K562 (cell line): ENCODE results near the gene VWDE. TPM values are rescaled to one million over a fixed set of nuclear protein-coding genes. Genes with fewer than 3 reads are reported as not detected.

Experiments
- ATAC-seq: fragments of 200-7000 bp; cut with Tn5 transposase; 3 replicates; pipeline ENCODE4 v1.9.1; 2020; ENCODE audit warnings: moderate library complexity
- BruUV-seq: library from RNA; stranded (reverse); fragments of 400-500 nt; replicated peaks from 2 replicates; lab custom pipeline; 2021; lab: Mats Ljungman, UMichigan
- CTCF ChIA-PET: fragments of 300-600 bp; formaldehyde crosslinking; extraction: SDS; loops from one replicate; lab custom pipeline; 2021; ENCODE audit warnings: low intra/inter-chr PET ratio; lab: Yijun Ruan, JAX
- POLR2A ChIA-PET: fragments of 300-600, 350-650 bp; sonication (Branson Sonifier 250); formaldehyde crosslinking; extraction: SDS; loops from one replicate; lab custom pipeline; 2021; ENCODE audit warnings: antibody characterized with exemption, inconsistent platforms; lab: Yijun Ruan, JAX
- DNase-seq, 4 experiments: peaks; one replicate each; pipeline versions ENCODE4 v3.0.0 to v3.0.0-alpha.2; 2011 to 2018; ENCODE audit warnings: low spot score in 3 of 4, mixed read lengths in 3 of 4; ENCODE audit errors: extremely low read depth in 1 of 4
- FAIRE-seq: peaks from 2 replicates; lab custom pipeline; 2011; peaks lifted over from hg19 to GRCh38; lab: Jason Lieb, UNC
- H2AFZ ChIP-seq: 2 replicates; pipeline ENCODE4 v1.6.0; 2011; ENCODE audit warnings: low read depth, low read length, control low read depth, inconsistent platforms
- H3K27ac ChIP-seq: fragments of 200-600 bp; 3 replicates; pipeline ENCODE4 v1.8.0; 2011; ENCODE audit warnings: low read depth, mild to moderate bottlenecking, control low read depth, inconsistent platforms, low read length, moderate library complexity, mixed read lengths; ENCODE audit errors: extremely low read depth
- H3K27me3 ChIP-seq, 2 experiments: fragments of 300-600 bp in 1 of 2; 2 replicates in 1 of 2; 3 replicates in 1 of 2; pipeline versions ENCODE4 v1.6.0 to v1.8.0; 2011; ENCODE audit warnings: inconsistent platforms in 2 of 2, low read length in 2 of 2, mild to moderate bottlenecking in 1 of 2, mixed read lengths in 1 of 2, moderate library complexity in 1 of 2; ENCODE audit not compliant: control insufficient read depth in 2 of 2, insufficient read depth in 2 of 2
- H3K36me3 ChIP-seq: fragments of 300-600 bp; 3 replicates; pipeline ENCODE4 v1.8.0; 2011; ENCODE audit warnings: mild to moderate bottlenecking, low read length, inconsistent platforms; ENCODE audit not compliant: control insufficient read depth, insufficient read depth
- H3K4me1 ChIP-seq, 2 experiments: fragments of 200-600 bp in 1 of 2; replicated peaks in 1 of 2; 2 replicates in 1 of 2; 3 replicates in 1 of 2; pipeline versions ENCODE4 v1.5.1 to v1.8.0; 2011; ENCODE audit warnings: inconsistent platforms in 2 of 2, low read length in 2 of 2, mild to moderate bottlenecking in 1 of 2, mixed read lengths in 1 of 2, moderate library complexity in 1 of 2; ENCODE audit not compliant: control insufficient read depth in 2 of 2, insufficient read depth in 2 of 2
- H3K4me2 ChIP-seq: 2 replicates; pipeline ENCODE4 v1.6.1; 2011; ENCODE audit warnings: low read length, control low read depth, inconsistent platforms, mixed read lengths; ENCODE audit not compliant: insufficient read depth
- H3K4me3 ChIP-seq: fragments of 200-600 bp; sonication (generic), shearing (Covaris generic); 2 replicates; pipeline ENCODE4 v1.5.1; 2016; ENCODE audit warnings: control low read depth, inconsistent platforms
- H3K79me2 ChIP-seq: fragments of 200-600 bp; 3 replicates; pipeline ENCODE4 v1.8.0; 2011; ENCODE audit warnings: low read length, inconsistent platforms; ENCODE audit not compliant: control insufficient read depth, insufficient read depth
- H3K9ac ChIP-seq, 2 experiments: 2 replicates each; pipeline versions ENCODE4 v1.6.0 to v1.6.1; 2011; ENCODE audit warnings: low read depth in 2 of 2, low read length in 2 of 2, control low read depth in 1 of 2, inconsistent platforms in 1 of 2, mild to moderate bottlenecking in 1 of 2, mixed read lengths in 1 of 2; ENCODE audit not compliant: insufficient read depth in 1 of 2
- H3K9me1 ChIP-seq: one replicate; pipeline ENCODE4 v1.6.0; 2011; ENCODE audit warnings: inconsistent platforms, mild to moderate bottlenecking, low read length, moderate library complexity; ENCODE audit not compliant: control insufficient read depth, insufficient read depth
- H3K9me3 ChIP-seq: replicated peaks from 2 replicates; pipeline ENCODE4 v1.5.1; 2011; ENCODE audit warnings: low read depth, low read length, inconsistent platforms; ENCODE audit not compliant: control insufficient read depth, insufficient read depth
- H4K20me1 ChIP-seq: replicated peaks from 2 replicates; pipeline ENCODE4 v1.6.1; 2011; ENCODE audit warnings: low read length, inconsistent platforms, mixed read lengths; ENCODE audit not compliant: control insufficient read depth, insufficient read depth
- STAT5A ChIP-seq: IDR thresholded peaks from 2 replicates; pipeline ENCODE4 v1.6.1; 2012; ENCODE audit warnings: low read length, inconsistent platforms, borderline replicate concordance
- WGBS: fragments of 100-300 bp; shearing (Covaris generic); methylation state at CpG from one replicate; pipeline ENCODE4 v1.1.6; 2016; ENCODE audit warnings: low coverage, mixed read lengths; ENCODE audit not compliant: insufficient coverage; ENCODE audit errors: missing lambda C conversion rate; 5-methylcytosine and 5-hydroxymethylcytosine counted together
- in situ Hi-C: fragments of 300-500 bp; cut with MboI; formaldehyde crosslinking; loops from 4 replicates; pipeline ENCODE4 v1.15.0; 2018; ENCODE audit warnings: inconsistent platforms, mixed read lengths
- intact Hi-C: fragments of 100-400 bp; cut with micrococcal nuclease; formaldehyde crosslinking; loops from 2 replicates; pipeline ENCODE4 v1.14.2; 2022
- polyA plus RNA-seq, 8 experiments: library from polyadenylated mRNA; depleted of rRNA in 4 of 8; stranded (reverse) in 5 of 8; unstranded in 3 of 8; fragments of >200 nt; fragmentation: Nextera tagmentation in 2 of 8; fragmentation: Illumina TruSeq in 1 of 8; extraction: Ambion mirVana in 2 of 8; extraction: Trizol in 1 of 8; gene quantifications; 2 replicates each; pipeline versions ENCODE4 v1.2.1 to v1.2.3, GENCODE V29; 2011 to 2014; ENCODE audit warnings: inconsistent platforms in 1 of 8, missing spikeins in 1 of 8
- total RNA-seq, 7 experiments: library from RNA; depleted of rRNA in 6 of 7; stranded (reverse); fragments of >200 nt in 6 of 7; fragmentation: Illumina TruSeq in 2 of 7; extraction: Trizol in 2 of 7; gene quantifications; 2 replicates each; pipeline versions ENCODE4 v1.2.1 to v1.2.3, GENCODE V29; 2011 to 2021; ENCODE audit warnings: low replicate concordance in 1 of 7
- TF ChIP-seq, protein P1 (sequence below): sonication (generic); formaldehyde crosslinking; IDR thresholded peaks from 2 replicates; pipeline ENCODE4 v1.8.1; 2023; ENCODE audit warnings: mild to moderate bottlenecking, missing genetic modification reagents

VWDE gene
- total and polyA plus RNA-seq, 9 of the 15 experiments (the other 6 are each of a cell fraction or from before 2014, with no cell fraction given) = 40.6 to 162 (median 95.2) TPM

DNA sequence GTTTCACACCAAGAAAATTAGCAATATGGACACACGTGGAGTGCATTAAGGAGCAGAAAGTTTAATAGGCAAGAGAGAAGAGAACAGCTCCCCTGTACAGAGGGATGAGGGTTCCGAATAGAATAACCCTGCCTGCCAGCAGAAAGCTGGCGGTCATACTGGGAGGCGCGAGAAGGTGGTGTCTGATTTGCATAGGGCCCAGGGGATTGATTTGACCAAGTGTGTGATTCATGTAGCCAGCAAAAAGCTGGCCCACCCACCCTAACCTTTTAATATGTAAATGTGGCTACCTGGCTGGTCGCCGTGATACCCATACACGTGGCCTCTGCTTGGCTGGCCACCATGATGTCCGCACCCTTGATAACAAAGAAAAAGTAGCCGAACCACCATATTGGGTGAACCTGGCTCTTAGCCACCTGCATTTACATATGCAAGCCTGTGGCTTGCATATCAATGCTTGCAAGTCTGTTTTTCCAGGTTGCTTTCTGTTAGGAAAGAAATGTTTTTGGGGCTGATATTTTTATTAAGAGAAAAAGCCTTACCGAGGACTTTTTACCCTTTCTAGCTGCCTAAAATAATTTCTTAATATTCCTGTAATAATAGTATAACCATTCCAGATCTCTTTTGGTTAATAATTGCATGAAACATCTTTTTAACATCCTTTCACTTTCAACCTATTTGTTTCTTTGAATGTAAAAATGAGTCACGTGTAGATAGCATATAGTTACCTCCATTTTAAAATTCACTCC, 20.5 kb upstream of the VWDE start:
- H3K4me2 ChIP-seq = no peak overlapping the region
- intact Hi-C loops = no loop called here
- CTCF ChIA-PET = no interaction called here
- H3K27ac ChIP-seq = no peak overlapping the region
- WGBS = 68% methylated on average over 12 of the region's 12 CpGs
- no peaks in the 10 kb centered on the region for H3K9me1 ChIP-seq
- H3K36me3 ChIP-seq = no peaks in the 10 kb centered on the region
- ATAC-seq (no peak), DNase-seq (no peak)
- H3K79me2 ChIP-seq = no peaks in the 10 kb centered on the region
- in situ Hi-C loops = no loop called here
- H3K27me3 ChIP-seq = no peaks in the 10 kb centered on the region
- no peak overlapping the region for H3K9ac ChIP-seq
- H3K9me3 ChIP-seq = no peaks in the 10 kb centered on the region; the same call in 1 of the 2 replicates
- no TSS peak for BruUV-seq
- H3K4me3 ChIP-seq = no peak overlapping the region
- POLR2A ChIA-PET = interaction anchor here (0.5 kb wide), 1 partner anchor 19 kb away, joined by 3 read pairs; no protein-coding TSS in a partner anchor
- no peaks in the 10 kb centered on the region for H3K4me1 ChIP-seq
- TF ChIP-seq, protein P1, sequence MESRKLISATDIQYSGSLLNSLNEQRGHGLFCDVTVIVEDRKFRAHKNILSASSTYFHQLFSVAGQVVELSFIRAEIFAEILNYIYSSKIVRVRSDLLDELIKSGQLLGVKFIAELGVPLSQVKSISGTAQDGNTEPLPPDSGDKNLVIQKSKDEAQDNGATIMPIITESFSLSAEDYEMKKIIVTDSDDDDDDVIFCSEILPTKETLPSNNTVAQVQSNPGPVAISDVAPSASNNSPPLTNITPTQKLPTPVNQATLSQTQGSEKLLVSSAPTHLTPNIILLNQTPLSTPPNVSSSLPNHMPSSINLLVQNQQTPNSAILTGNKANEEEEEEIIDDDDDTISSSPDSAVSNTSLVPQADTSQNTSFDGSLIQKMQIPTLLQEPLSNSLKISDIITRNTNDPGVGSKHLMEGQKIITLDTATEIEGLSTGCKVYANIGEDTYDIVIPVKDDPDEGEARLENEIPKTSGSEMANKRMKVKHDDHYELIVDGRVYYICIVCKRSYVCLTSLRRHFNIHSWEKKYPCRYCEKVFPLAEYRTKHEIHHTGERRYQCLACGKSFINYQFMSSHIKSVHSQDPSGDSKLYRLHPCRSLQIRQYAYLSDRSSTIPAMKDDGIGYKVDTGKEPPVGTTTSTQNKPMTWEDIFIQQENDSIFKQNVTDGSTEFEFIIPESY (CRISPR knock-in tag) = peak; percentile 51; the same call in 1 of the 2 replicates
- TF ChIP-seq STAT5A = no peak
- TF ChIP-seq, all 486 proteins: peak for 1
- Histone ChIP-seq H4K20me1 (no peaks in the 10 kb centered on the region), H2AFZ (peak overlapping the region; percentile 25; the same call in 1 of the 2 replicates)
- no peak for FAIRE-seq
